H4 (cell line): ENCODE measurements around the gene RNF168. TPM values are rescaled to one million over a fixed set of nuclear protein-coding genes. Genes with fewer than 3 reads are reported as not detected.
"Not testable (repeated sequence)": the region's sequence is repeated elsewhere in the genome, so short reads cannot be mapped to it uniquely, and the experiment has no call there.

Source experiments
- DNase-seq: peaks from one replicate; pipeline ENCODE4 v3.0.0-alpha.2; 2015; ENCODE audit warnings: low spot score
- total RNA-seq: library from RNA; depleted of rRNA; stranded (reverse); fragments of >200 nt; shearing (Covaris generic); gene quantifications from 2 replicates; pipeline ENCODE4 v1.2.3, GENCODE V29; 2014

Gene RNF168
- total RNA-seq, 1 experiment from 2014 or later = 12.6 TPM

- DNase-seq = no peak
Observed at GRCh38 chr3:196471551-196471950, 32.0 kb downstream of the RNF168 start.

- DNase-seq = not testable (repeated sequence)
Observed at GRCh38 chr3:196470182-196470581, 33.4 kb downstream of the RNF168 start.

- no peak for DNase-seq
Observed at GRCh38 chr3:196463804-196464203, 39.8 kb downstream of the RNF168 start.

- DNase-seq = no peak
Observed at GRCh38 chr3:196463478-196463756, 40.2 kb downstream of the RNF168 start.

- not testable (repeated sequence) for DNase-seq
Observed at GRCh38 chr3:196462680-196463477, 40.7 kb downstream of the RNF168 start.

- no peak for DNase-seq
Observed at GRCh38 chr3:196458063-196458462, 45.5 kb downstream of the RNF168 start.

- not testable (repeated sequence) for DNase-seq
Observed at GRCh38 chr3:196457470-196457869, 46.1 kb downstream of the RNF168 start.

- DNase-seq = no peak
Observed at GRCh38 chr3:196454935-196455334, 48.6 kb downstream of the RNF168 start.

- DNase-seq = not testable (repeated sequence)
Observed at GRCh38 chr3:196445391-196445790, 58.2 kb downstream of the RNF168 start.

- no peak for DNase-seq
Observed at GRCh38 chr3:196444500-196444894, 59.1 kb downstream of the RNF168 start.

- no peak for DNase-seq
Observed at GRCh38 chr3:196440696-196441095, 62.9 kb downstream of the RNF168 start.

- DNase-seq = no peak
Observed at GRCh38 chr3:196440041-196440537, 63.5 kb downstream of the RNF168 start.

- peak; percentile 89 for DNase-seq
Observed at GRCh38 chr3:196432137-196432879, 71.3 kb downstream of the RNF168 start, which contains the start of gene UBXN7. UBXN7 (minus strand) TSS chr3:196432427; CDS start chr3:196432399, 28 bp downstream.

GRCh38 chr3:196431181-196432136 lies 72.1 kb downstream of the RNF168 start:
- DNase-seq = peak; percentile 41

- DNase-seq = no peak
Observed at GRCh38 chr3:196428041-196428440, 75.5 kb downstream of the RNF168 start.

GRCh38 chr3:196424421-196424820 lies 79.1 kb downstream of the RNF168 start:
- not testable (repeated sequence) for DNase-seq

- no peak for DNase-seq
Observed at GRCh38 chr3:196423044-196423781, 80.4 kb downstream of the RNF168 start.

- not testable (repeated sequence) for DNase-seq
Observed at GRCh38 chr3:196421668-196422067, 81.9 kb downstream of the RNF168 start.

- no peak for DNase-seq
Observed at GRCh38 chr3:196419386-196419785, 84.2 kb downstream of the RNF168 start.
